ENCODE data around the gene TXNDC15. TPM values are rescaled to one million over a fixed set of nuclear protein-coding genes. Genes with fewer than 3 reads are reported as not detected.

The TXNDC15 gene
- total RNA-seq, 1 experiment from 2014 or later = 31.3 TPM

- Mint-ChIP-seq H3K27me3 (ENCODE audit: low read depth) (no peaks in the 10 kb centered on the region), H3K4me3 (no peak overlapping the region), H3K9me3 (no peaks in the 10 kb centered on the region), H3K4me1 (peaks cover 5 to 7% of the 10 kb centered on the region in 2 experiments), H3K27ac (no peak overlapping the region), H3K36me3 (ENCODE audit: insufficient read depth in 1 of 3, low read depth in 3 of 3) (peaks cover 0 to 22% (median 6%) of the 10 kb centered on the region in 3 experiments; a peak in 5 of 7 replicates)
- no peaks in the 10 kb centered on the region for H3K4me1 ChIP-seq (ENCODE audit: insufficient read depth, low read length)
- no peaks in the 10 kb centered on the region; the same call in 1 of the 2 replicates for H3K79me2 ChIP-seq (ENCODE audit: insufficient read depth, low read length)
- no peak for DNase-seq
- no peak overlapping the region for H3K18ac ChIP-seq (ENCODE audit: insufficient read length, low read depth, low read length)
- H3K23ac ChIP-seq (ENCODE audit: insufficient read length, low read depth, low read length) = no peak overlapping the region
- H3K9me3 ChIP-seq (ENCODE audit: control insufficient read depth, low read depth, low read length) = no peaks in the 10 kb centered on the region
- H2BK20ac ChIP-seq (ENCODE audit: low read depth, low read length, poor library complexity, severe bottlenecking) = no peak overlapping the region
- H4K8ac ChIP-seq (replicated peaks; ENCODE audit: insufficient read length, low read depth, low read length) = no peak overlapping the region
- H3K79me1 ChIP-seq (ENCODE audit: insufficient read depth, low read depth, low read length, poor library complexity, severe bottlenecking) = no peaks in the 10 kb centered on the region
- no peaks in the 10 kb centered on the region for H3K27me3 ChIP-seq (ENCODE audit: insufficient read depth, low read length)
- H2BK5ac ChIP-seq (ENCODE audit: insufficient read length, low read length) = no peak overlapping the region
- TF ChIP-seq CTCF (conservative IDR thresholded peaks at IDR 0.05) = no peak
- H4K5ac ChIP-seq (ENCODE audit: insufficient read length, low read depth, low read length) = no peak overlapping the region
- H3K23me2 ChIP-seq (ENCODE audit: insufficient read length, low read depth, low read length, poor library complexity, severe bottlenecking) = no peaks in the 10 kb centered on the region
- no peak overlapping the region for H2AFZ ChIP-seq (ENCODE audit: low read length)
- H2BK15ac ChIP-seq (ENCODE audit: low read depth, low read length) = no peak overlapping the region
- no peak overlapping the region for H2AK5ac ChIP-seq (ENCODE audit: insufficient read length, low read length)
- H3K27ac ChIP-seq (ENCODE audit: insufficient read length, low read depth, low read length) = no peak overlapping the region
- no peak overlapping the region for H4K91ac ChIP-seq (ENCODE audit: insufficient read length, low read depth, low read length)
- H3K4ac ChIP-seq (ENCODE audit: low read depth, low read length) = no peak overlapping the region
- no peaks in the 10 kb centered on the region for H4K20me1 ChIP-seq (ENCODE audit: control insufficient read depth, insufficient read depth, insufficient read length)
- no peak overlapping the region for H3K56ac ChIP-seq (ENCODE audit: insufficient read length, low read depth, low read length)
- WGBS (ENCODE audit: extremely low coverage, insufficient read length, low lambda C conversion rate) = no CpG with 5 or more reads among the region's 8 CpGs
- no peak overlapping the region for H3K4me2 ChIP-seq (ENCODE audit: insufficient read depth, insufficient read length, low read length)
- H3K9ac ChIP-seq (ENCODE audit: extremely low read depth, insufficient read length, low read length) = no peak overlapping the region
- H3K14ac ChIP-seq (ENCODE audit: insufficient read depth, low read length) = no peak overlapping the region
- H2BK120ac ChIP-seq (ENCODE audit: low read depth, low read length, poor library complexity, severe bottlenecking) = no peak overlapping the region
- H3T11ph ChIP-seq (ENCODE audit: low read length) = no peak overlapping the region
- no peak overlapping the region for H2BK12ac ChIP-seq (ENCODE audit: insufficient read length, low read depth, low read length)
Observed at GRCh38 chr5:134937526-134937925, 63.4 kb downstream of the TXNDC15 start.
